ELR (cell line): ENCODE measurements around the gene LPA.
A peak's percentile ranks its signal among the peaks of the same experiment; 100 is the strongest.
"Not testable (repeated sequence)": the region's sequence is repeated elsewhere in the genome, so short reads cannot be mapped to it uniquely, and the experiment has no call there.

Experiments
- DNase-seq: peaks from one replicate; pipeline ENCODE4 v3.0.0-alpha.2; 2015; ENCODE audit warnings: low read depth

The LPA gene, protein sequence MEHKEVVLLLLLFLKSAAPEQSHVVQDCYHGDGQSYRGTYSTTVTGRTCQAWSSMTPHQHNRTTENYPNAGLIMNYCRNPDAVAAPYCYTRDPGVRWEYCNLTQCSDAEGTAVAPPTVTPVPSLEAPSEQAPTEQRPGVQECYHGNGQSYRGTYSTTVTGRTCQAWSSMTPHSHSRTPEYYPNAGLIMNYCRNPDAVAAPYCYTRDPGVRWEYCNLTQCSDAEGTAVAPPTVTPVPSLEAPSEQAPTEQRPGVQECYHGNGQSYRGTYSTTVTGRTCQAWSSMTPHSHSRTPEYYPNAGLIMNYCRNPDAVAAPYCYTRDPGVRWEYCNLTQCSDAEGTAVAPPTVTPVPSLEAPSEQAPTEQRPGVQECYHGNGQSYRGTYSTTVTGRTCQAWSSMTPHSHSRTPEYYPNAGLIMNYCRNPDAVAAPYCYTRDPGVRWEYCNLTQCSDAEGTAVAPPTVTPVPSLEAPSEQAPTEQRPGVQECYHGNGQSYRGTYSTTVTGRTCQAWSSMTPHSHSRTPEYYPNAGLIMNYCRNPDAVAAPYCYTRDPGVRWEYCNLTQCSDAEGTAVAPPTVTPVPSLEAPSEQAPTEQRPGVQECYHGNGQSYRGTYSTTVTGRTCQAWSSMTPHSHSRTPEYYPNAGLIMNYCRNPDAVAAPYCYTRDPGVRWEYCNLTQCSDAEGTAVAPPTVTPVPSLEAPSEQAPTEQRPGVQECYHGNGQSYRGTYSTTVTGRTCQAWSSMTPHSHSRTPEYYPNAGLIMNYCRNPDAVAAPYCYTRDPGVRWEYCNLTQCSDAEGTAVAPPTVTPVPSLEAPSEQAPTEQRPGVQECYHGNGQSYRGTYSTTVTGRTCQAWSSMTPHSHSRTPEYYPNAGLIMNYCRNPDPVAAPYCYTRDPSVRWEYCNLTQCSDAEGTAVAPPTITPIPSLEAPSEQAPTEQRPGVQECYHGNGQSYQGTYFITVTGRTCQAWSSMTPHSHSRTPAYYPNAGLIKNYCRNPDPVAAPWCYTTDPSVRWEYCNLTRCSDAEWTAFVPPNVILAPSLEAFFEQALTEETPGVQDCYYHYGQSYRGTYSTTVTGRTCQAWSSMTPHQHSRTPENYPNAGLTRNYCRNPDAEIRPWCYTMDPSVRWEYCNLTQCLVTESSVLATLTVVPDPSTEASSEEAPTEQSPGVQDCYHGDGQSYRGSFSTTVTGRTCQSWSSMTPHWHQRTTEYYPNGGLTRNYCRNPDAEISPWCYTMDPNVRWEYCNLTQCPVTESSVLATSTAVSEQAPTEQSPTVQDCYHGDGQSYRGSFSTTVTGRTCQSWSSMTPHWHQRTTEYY (N-terminal part only)

DNA sequence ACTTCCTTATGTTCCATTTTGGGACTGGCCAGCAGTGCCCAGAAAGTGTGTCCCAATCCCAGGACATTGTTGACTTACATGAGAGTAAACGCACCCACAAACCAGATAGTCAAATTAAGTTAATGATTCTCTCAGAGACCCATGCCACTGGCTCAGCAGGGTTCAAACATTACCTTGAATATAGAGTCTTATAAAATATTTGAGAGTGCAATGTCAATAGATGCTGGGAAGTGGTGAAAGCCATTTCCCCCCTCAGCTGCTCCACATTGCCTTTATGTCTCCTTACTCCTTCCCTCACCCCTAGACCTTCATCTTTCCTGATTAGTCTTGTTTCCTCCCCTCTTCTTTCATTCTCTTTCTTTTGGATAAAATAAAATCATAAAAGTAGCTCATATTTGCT, at the start of gene LPA:
Gene LPA (minus strand): TSS at position 78 of the 400 bp plus-strand sequence. CDS start 61 bp downstream, at position 17.
- not testable (repeated sequence) for DNase-seq

DNA sequence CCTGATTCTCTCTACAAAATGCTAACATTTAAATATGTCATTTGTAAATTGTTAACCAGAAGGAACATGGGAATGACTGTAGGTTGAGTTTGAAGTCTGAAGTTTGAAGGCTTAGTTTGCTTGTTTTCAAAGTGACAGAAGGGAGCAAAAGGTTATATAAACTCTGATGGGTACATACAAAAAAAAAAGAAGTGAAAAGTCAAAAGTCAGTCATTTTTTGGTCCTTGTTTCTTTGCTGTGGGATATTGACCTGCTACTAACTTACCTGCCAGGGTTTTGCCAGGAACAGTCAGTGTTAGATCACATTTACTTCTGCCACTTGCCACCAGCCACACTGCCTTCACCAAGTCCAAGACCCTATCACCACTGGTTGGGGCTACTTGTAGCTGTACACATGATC, 44.9 kb upstream of the LPA start:
- DNase-seq = not testable (repeated sequence)

DNA sequence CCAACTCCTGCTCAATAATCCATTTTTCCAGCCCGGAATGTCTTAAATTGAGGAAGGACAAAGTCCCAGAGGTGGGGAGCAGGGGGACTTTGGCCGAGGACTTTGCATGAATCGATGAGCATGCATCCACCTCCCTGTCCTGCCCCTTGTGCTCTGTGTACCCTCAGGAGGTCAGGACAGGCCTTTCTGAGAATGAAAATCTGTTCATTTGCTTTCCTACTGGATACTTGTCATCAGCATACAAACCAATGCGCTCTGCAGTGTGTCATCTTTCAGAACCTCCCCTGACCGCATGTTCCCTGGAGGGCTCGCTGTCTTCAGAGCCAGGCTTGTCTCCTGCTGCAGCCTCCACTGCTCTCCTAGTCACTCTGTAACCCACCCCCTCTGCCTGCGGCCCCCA, 40.6 kb upstream of the LPA start:
- DNase-seq = not testable (repeated sequence)

DNA sequence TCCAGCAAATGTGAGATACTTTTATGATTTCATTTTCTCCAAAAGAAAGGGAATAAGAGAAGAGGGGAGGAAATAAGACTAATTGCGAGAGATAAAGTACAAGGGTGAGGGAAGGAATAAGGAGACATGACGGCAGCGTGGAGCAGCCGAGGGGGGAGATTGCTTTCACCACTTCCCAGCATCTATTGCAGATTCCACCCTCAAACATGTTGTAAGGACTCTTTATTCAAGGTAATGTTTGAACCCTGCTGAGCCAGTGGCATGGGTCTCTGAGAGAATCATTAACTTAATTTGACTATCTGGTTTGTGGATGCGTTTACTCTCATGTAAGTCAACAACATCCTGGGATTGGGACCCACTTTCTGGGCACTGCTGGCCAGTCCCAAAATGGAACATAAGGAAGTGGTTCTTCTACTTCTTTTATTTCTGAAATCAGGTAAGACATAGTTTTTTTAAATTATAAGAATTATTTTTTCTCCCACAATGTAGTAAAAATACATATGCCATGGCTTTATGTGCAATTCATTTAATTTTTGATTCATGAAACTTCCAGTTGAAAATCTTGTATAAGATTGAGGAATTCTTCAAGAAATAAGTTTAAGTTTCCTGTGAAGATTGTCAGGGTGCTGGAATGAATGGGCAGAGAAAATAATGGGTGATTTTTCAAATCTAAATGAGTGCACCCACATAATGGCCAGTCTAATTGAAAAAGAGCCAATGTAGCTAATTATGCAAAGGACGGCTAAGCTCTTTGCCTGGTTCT, 38.0 kb upstream of the LPA start, which contains the start of gene PLG:
Gene PLG (plus strand): TSS at position 327 of the 763 bp plus-strand sequence. CDS start 61 bp downstream, at position 388.
- DNase-seq = not testable (repeated sequence)

DNA sequence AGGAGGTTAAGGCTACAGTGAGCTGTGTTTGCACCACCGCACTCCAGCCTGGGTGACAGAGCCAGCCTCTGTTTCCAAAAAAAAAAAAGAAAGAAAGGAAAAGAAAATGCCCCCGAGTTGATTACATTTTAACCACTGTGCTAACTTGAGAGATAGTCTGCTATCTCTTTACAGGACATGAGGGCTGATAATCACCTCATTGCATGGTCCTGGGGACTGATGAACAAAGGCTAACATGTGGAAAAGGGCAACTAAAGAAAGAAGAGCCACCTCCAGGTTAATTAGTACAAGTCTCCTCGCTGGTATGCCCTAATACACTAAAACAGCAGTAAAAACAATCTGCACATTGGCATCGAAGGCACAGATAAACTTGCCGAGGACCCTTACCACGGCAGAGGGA, 33.8 kb upstream of the LPA start:
- no peak for DNase-seq

DNA sequence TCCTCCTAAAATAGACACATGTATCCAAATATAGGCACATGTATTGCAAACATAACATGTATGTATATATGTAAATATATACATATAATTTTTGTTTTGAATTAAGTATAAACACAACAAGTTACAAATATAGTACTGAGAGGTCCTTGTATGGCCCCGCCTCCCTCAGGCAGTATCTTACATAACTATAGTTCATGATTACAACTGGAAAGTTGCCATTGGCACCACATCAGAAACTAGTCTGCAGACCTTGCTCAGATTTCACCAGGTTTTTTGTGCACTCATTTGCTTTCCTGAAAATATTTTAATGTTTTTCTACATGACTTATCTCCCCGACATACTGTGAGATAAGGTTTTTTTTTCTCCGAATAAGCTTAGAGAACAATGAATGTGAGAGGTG, 32.8 kb upstream of the LPA start:
- DNase-seq = not testable (repeated sequence)

DNA sequence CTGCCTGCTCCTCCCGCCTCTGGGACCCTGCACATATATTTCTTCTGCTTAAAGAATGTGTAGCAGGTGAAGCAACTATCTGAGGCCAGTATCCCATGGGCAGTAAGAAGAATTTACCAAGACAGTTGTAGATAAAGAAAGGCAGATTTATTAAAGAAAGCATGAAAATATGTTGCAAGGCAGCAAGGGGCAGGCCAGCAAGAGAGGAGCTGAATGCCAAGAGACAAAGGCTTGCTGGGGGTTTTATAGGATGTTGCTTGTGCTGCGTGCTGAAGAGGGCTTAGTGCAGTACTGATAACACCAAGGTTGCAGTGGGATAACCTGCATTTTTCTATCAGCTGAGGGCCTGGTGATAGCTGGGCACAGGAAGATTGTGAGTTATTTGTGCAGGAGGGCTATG, 31.5 kb upstream of the LPA start:
- DNase-seq = not testable (repeated sequence)

DNA sequence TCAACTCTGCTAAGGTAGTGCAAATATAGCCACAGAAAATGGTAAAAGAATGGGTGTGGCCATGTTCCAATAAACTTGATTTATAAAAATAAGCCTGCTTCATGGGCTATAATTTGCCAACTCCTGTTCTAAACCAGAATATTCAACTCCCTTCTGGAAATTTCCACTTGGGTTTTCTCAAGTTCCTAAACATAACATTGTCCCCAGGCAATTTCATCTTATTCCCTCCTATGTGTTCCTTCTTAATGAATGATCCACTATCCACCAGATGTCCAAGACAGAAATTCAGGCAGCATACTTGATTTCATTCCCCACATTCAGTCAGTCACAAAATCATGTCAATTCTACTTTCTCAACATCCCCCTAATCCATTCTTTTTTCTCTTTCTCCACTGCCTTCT, 30.9 kb upstream of the LPA start:
- DNase-seq = peak; percentile 34

DNA sequence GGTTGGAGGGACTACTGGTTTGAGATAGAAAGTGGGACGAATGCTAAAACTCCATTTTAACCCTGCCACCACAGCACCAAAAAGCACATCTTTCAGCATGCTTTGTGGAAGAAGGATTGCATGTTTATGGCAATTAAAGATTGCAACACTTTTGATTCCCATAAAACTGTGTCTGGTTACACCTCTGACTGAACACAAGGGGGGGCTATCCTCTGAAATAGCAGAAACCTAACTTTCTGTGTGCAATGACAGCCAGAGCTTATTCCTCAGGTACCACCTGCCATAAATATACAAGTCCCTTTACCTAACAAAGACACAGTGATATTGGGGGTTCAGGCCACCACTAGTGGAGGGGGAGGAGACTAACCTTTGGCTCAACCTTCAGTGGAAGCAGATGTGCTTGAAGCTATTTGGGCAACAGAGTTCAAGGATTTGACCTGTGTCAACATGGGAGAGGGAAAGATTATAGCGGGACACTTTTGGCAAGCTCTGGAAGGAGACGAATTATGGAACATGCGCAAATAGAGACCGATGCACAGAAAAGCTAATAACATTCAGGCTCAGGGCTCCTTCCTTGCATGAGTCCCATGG, 28.4 kb upstream of the LPA start:
- DNase-seq = no peak

DNA sequence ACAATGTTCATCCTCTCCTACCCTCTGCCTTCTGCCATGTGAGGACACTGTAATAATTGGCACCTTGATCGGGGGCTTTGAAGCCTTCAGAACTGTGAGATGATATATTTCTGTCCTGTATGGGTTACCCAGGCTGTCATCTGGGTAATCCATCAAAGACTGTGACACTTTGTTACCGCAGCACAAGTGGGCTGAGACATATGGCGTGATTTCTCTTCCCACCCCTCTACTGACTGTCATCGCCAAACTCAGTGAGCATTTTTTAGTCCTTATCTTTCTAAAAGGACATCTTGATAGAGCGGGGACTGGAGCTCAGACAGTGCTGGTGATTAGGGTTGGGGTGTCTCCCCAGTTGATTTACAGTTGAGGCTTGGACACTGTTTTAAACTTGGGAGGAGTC, 27.5 kb upstream of the LPA start:
- DNase-seq = no peak

DNA sequence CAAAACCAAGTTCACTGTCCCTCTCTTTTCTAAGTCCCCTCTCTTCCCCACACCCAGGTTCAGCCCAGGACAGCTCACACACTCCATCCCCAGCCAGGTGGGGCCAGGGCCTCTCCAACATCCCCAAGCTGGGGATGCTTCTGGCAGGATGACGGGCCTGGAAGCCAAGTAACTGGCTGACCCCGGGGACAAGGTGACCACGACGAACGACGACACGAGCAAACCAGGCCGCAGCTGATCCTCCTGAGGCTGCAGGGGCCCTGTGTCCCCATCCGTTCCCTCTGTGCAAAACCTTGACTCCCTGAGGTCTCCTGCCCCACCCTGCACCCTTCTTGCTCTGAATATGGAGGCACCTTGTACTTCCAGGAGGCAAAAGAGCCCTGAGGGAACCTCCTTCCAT, 26.4 kb upstream of the LPA start:
- DNase-seq = no peak

DNA sequence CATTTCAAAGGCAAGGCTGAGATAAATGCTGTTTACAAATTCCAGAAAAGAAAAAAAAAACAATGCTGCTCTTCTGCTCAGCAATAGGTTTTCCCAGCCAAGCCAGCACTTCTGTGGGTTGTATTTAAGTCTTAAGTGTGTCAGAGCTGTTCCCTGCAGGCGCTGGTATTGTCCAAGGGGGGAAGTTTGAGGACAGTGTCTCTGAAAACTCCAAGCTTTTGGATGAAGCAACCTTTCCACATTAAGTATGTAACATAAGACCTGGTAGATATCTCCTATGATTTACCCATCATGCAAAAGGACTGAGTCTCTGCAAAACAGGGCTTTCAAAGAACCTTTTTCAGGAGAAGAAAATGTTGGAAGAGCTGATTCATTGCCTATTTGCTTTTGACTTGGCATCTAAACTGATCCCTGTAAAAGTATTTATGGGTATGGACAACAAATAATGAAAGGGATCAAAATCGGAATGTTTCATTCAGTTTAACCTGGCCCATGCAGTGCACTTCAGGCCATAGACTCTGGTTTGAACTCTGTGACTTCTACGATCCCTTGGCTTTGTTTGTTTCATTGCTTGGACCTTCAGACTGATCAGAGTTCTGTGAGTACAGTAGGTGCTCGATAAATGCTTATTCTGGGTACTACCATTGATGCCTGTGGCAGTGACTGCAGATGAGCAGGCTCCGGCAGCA, 21.8 kb upstream of the LPA start:
- no peak for DNase-seq

DNA sequence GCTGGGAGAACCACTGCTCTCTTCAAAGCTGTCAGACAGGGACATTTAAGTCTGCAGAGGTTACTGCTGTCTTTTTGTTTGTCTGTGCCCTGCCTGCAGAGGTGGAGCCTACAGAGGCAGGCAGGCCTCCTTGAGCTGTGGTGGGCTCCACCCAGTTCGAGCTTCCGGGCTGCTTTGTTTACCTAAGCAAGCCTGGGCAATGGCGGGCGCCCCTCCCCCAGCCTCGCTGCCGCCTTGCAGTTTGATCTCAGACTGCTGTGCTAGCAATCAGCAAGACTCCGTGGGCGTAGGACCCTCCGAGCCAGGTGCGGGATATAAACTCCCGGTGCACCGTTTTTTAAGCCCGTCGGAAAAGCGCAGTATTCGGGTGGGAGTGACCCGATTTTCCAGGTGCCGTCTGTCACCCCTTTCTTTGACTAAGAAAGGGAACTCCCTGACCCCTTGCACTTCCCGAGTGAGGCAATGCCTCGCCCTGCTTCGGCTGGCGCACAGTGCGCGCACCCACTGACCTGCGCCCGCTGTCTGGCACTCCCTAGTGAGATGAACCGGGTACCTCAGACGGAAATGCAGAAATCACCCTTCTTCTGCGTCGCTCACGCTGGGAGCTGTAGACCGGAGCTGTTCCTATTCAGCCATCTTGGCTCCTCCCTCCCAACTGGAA, 21.2 kb upstream of the LPA start:
- not testable (repeated sequence) for DNase-seq

DNA sequence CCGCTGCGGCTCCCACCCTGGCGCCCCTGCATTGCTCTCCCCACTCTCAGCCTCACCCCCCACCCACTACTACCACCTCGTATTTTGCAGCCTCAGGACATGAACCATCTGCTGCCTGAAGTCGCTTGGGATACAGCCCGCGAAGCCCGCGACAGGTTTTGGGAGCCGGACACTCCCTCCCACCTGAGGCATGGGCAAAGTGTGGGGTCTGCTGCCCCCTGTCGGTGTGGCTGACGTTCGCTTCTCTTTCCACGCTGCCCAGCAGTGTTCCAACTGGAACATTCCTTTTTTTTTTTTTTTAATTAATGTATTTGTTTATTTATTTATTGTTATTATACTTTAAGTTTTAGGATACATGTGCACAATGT, 15.3 kb upstream of the LPA start:
- no peak for DNase-seq

DNA sequence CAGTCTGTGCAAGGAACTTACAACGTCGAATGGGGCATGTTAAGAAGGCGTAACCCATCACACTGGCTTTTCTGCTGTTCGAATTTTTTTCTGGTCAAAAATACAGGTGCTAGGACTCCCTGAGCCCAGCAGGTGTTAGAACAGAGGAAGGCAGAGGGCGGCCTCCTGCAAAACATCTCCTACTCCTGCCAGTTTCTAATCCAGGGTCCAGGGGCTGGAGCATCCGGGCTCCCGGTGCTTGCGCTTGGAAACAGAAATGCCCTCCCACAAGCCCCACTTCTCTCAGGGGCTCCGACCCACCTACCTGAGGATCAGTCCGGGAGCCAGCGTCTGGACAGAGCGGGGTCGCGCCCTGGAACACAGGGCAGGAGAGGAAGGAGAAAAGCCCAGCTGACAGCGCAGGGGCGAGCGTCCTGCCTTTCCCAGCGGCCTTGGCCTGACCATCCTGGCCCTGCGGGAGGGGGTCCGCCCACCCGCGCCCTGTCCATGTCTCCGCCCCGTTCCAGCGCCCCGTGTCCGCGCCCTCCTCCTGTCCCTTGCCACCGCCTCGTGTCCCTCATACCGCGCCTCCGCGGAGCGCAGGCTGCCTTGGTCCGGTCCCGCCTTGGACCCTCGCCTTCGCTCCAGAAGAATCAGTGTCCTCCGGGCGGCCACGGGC, 14.8 kb upstream of the LPA start:
- DNase-seq = no peak

DNA sequence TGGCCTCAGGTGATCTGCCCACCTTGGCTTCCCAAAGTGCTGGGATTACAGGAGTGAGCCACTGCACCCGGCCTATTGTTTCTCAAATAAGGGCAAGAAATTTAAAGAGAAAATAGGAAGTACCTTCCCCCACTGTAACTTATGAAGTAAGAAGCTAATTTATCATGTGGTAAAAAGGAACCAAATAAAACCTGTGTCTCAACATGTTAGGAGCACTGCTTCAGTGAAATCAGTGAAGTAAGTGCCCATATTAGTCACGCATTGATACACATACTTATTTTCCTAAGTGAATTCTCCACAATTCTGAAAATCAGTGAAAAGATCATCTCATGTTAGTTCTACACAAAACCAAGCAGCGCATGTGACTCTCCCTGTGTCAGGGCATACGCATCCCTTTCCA, 14.2 kb upstream of the LPA start:
- DNase-seq = no peak

DNA sequence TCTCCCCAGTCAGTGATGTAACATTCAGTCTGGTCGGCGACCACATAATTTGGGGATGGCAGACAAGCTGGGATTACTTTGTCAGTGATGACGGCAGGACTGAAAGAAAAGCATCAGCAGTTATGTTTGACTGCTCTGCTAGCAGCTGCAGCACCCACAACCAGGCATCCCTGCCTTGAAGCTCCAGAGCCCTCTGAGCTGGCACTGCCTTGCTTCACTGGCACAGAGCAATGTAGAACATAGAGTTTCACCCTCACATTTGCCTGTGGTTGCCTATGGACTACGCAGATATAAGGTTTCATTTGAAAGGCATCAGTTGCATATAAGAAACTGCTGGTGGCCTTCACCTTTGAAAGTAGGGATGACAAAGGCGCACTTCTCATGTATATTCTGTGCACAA, 12.3 kb upstream of the LPA start:
- DNase-seq = not testable (repeated sequence)

DNA sequence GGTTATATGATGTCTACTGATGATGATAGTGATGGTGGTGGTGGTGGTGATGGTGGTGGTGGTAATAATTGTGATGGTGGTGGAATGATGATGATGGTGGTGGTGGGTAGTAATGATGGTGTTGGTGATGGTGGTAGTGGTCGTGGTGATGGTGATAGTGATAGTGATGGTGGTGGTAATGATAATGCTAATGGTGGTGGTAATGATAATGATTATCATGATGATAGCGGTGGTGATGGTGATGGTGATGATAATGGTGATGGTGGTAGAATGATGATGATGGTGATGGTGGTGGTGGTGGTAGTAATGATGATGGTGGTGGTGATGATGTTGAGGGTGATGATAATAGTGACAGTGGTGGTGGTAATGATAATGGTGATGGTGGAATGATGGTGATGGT, 4.5 kb upstream of the LPA start:
- DNase-seq = no peak
